DOHH2 (cell line): ENCODE results near the gene PEX5L.

Experiments used
- H3F3A ChIP-seq: fragments of 200-600 bp; sonication (generic), shearing (Covaris generic); 2 replicates; pipeline ENCODE4 v1.6.0; 2016; ENCODE audit warnings: antibody characterized with exemption, mild to moderate bottlenecking; ENCODE audit not compliant: control insufficient read depth, insufficient read depth
- H3K27ac ChIP-seq: fragments of 200-600 bp; sonication (generic); 2 replicates; pipeline ENCODE4 v1.5.1; 2014; ENCODE audit warnings: low read depth, mild to moderate bottlenecking, low read length, moderate library complexity
- H3K27me3 ChIP-seq: fragments of 200-600 bp; sonication (generic); 2 replicates; pipeline ENCODE4 v1.6.1; 2014; ENCODE audit warnings: mild to moderate bottlenecking, low read length, mixed read lengths; ENCODE audit not compliant: control insufficient read depth
- H3K36me3 ChIP-seq: fragments of 200-600 bp; sonication (generic); 2 replicates; pipeline ENCODE4 v1.6.1; 2014; ENCODE audit warnings: mild to moderate bottlenecking, low read length, moderate library complexity, mixed read lengths; ENCODE audit not compliant: control insufficient read depth
- H3K4me1 ChIP-seq: fragments of 200-600 bp; sonication (generic); 2 replicates; pipeline ENCODE4 v1.6.1; 2014; ENCODE audit warnings: mild to moderate bottlenecking, low read length, mixed read lengths; ENCODE audit not compliant: control insufficient read depth
- H3K4me2 ChIP-seq: fragments of 200-600 bp; sonication (generic); 2 replicates; pipeline ENCODE4 v1.6.0; 2014; ENCODE audit warnings: mild to moderate bottlenecking, low read length, moderate library complexity
- H3K4me3 ChIP-seq: fragments of 200-600 bp; sonication (generic); 2 replicates; pipeline ENCODE4 v1.5.1; 2014; ENCODE audit warnings: mild to moderate bottlenecking, low read length, mixed read lengths
- H3K79me2 ChIP-seq: fragments of 200-600 bp; sonication (generic); 2 replicates; pipeline ENCODE4 v1.6.1; 2014; ENCODE audit warnings: mild to moderate bottlenecking, low read length, mixed read lengths; ENCODE audit not compliant: control insufficient read depth
- H3K9me2 ChIP-seq: fragments of 200-600 bp; sonication (generic); replicated peaks from 2 replicates; pipeline ENCODE4 v1.6.1; 2014; ENCODE audit warnings: mild to moderate bottlenecking, low read length, mixed read lengths; ENCODE audit not compliant: control insufficient read depth
- H3K9me3 ChIP-seq: fragments of 200-600 bp; sonication (generic); 2 replicates; pipeline ENCODE4 v1.6.1; 2014; ENCODE audit warnings: antibody characterized with exemption, low read length, mixed read lengths; ENCODE audit not compliant: control insufficient read depth, insufficient read depth
- H4K20me1 ChIP-seq: fragments of 200-600 bp; sonication (generic); 2 replicates; pipeline ENCODE4 v1.6.0; 2014; ENCODE audit warnings: low read depth, mild to moderate bottlenecking, antibody characterized with exemption, low read length, moderate library complexity; ENCODE audit not compliant: control insufficient read depth, insufficient read depth
- CTCF ChIP-seq: fragments of 200-600 bp; sonication (generic); IDR thresholded peaks from one replicate; pipeline ENCODE4 v1.5.1; 2014; ENCODE audit warnings: antibody characterized with exemption, mild to moderate bottlenecking, low read depth, low read length; ENCODE audit not compliant: poor library complexity, severe bottlenecking
- EZH2phosphoT487 ChIP-seq: fragments of 200-600 bp; sonication (generic); IDR thresholded peaks from 2 replicates; pipeline ENCODE4 v1.6.1; 2017; ENCODE audit warnings: borderline replicate concordance, mild to moderate bottlenecking, antibody characterized with exemption, low read length, moderate library complexity, mixed read lengths

PEX5L gene

GRCh38 chr3:179876440-179876839, 160.3 kb downstream of the PEX5L start:
- Histone ChIP-seq H4K20me1 (no peaks in the 10 kb centered on the region), H3K4me2 (no peak overlapping the region), H3K27me3 (0 out of 2 replicates have a peak, but pooled peaks cover 10% of the 10 kb centered on the region), H3F3A (no peaks in the 10 kb centered on the region), H3K9me3 (no peaks in the 10 kb centered on the region), H3K4me3 (no peak overlapping the region), H3K36me3 (no peaks in the 10 kb centered on the region), H3K4me1 (no peaks in the 10 kb centered on the region), H3K27ac (no peak overlapping the region), H3K9me2 (no peaks in the 10 kb centered on the region), H3K79me2 (no peaks in the 10 kb centered on the region)
- TF ChIP-seq EZH2phosphoT487 (no peak), CTCF (no peak)

- no peaks in the 10 kb centered on the region for H3K36me3 ChIP-seq
- no peak for TF ChIP-seq EZH2phosphoT487
- peak; percentile 8 for TF ChIP-seq CTCF
- H3K27ac ChIP-seq: no peak overlapping the region
- H3K4me3 ChIP-seq: no peak overlapping the region
- H3F3A ChIP-seq: no peaks in the 10 kb centered on the region
- H3K4me2 ChIP-seq: no peak overlapping the region
- no peaks in the 10 kb centered on the region for H3K9me3 ChIP-seq
- no peaks in the 10 kb centered on the region for H4K20me1 ChIP-seq
- H3K9me2 ChIP-seq: no peaks in the 10 kb centered on the region
- H3K4me1 ChIP-seq: no peaks in the 10 kb centered on the region
- H3K79me2 ChIP-seq: no peaks in the 10 kb centered on the region
- no peaks in the 10 kb centered on the region for H3K27me3 ChIP-seq
These were observed 163.9 kb downstream of the PEX5L start for GRCh38 chr3:179872842-179873241.

GRCh38 chr3:179871782-179872181, 165.0 kb downstream of the PEX5L start:
- H3K9me2 ChIP-seq: no peaks in the 10 kb centered on the region
- no peaks in the 10 kb centered on the region for H3K27me3 ChIP-seq
- no peak overlapping the region for H3K4me2 ChIP-seq
- H3K4me1 ChIP-seq: no peaks in the 10 kb centered on the region
- no peaks in the 10 kb centered on the region for H3K9me3 ChIP-seq
- no peak overlapping the region for H3K27ac ChIP-seq
- no peak overlapping the region for H3K4me3 ChIP-seq
- no peaks in the 10 kb centered on the region for H3K79me2 ChIP-seq
- H4K20me1 ChIP-seq: no peaks in the 10 kb centered on the region
- no peaks in the 10 kb centered on the region for H3K36me3 ChIP-seq
- TF ChIP-seq EZH2phosphoT487 (no peak), CTCF (no peak)
- H3F3A ChIP-seq: no peaks in the 10 kb centered on the region

- H3K4me3 ChIP-seq: no peak overlapping the region
- no peaks in the 10 kb centered on the region for H3K79me2 ChIP-seq
- H3K27me3 ChIP-seq: no peaks in the 10 kb centered on the region
- TF ChIP-seq EZH2phosphoT487: no peak
- TF ChIP-seq CTCF: no peak
- no peaks in the 10 kb centered on the region for H3F3A ChIP-seq
- no peaks in the 10 kb centered on the region for H3K9me2 ChIP-seq
- no peaks in the 10 kb centered on the region for H3K4me1 ChIP-seq
- H3K4me2 ChIP-seq: no peak overlapping the region
- no peaks in the 10 kb centered on the region for H3K36me3 ChIP-seq
- no peaks in the 10 kb centered on the region for H4K20me1 ChIP-seq
- no peak overlapping the region for H3K27ac ChIP-seq
- H3K9me3 ChIP-seq: no peaks in the 10 kb centered on the region
These were observed 168.0 kb downstream of the PEX5L start for GRCh38 chr3:179868715-179869114.
